Testis (tissue), 3 donors: ENCODE measurements around the gene PDCL3. TPM values are rescaled to one million over a fixed set of nuclear protein-coding genes. Genes with fewer than 3 reads are reported as not detected.
A peak's percentile ranks its signal among the peaks of the same experiment; 100 is the strongest.

Source experiments
- DNase-seq: peaks from one replicate; pipeline ENCODE4 v3.0.0-alpha.2; 2019
- H3K27ac ChIP-seq, 2 donors: fragments of 200-600 bp; sonication (generic); one replicate each; pipeline ENCODE4 v1.5.1; 2019
- H3K27me3 ChIP-seq: fragments of 200-600 bp; sonication (generic); one replicate; pipeline ENCODE4 v1.5.1; 2019
- H3K36me3 ChIP-seq: fragments of 200-600 bp; sonication (generic); one replicate; pipeline ENCODE4 v1.5.1; 2017; ENCODE audit warnings: low read depth; ENCODE audit errors: missing control alignments
- H3K4me1 ChIP-seq: fragments of 200-600 bp; sonication (generic); one replicate; pipeline ENCODE4 v1.5.1; 2019
- H3K4me3 ChIP-seq, 2 donors: fragments of 200-600 bp; sonication (generic); one replicate each; pipeline ENCODE4 v1.5.1; 2017 to 2019
- H3K9me3 ChIP-seq: fragments of 200-600 bp; sonication (generic); one replicate; pipeline ENCODE4 v1.5.1; 2017
- POLR2A ChIP-seq: fragments of 450-650 bp; IDR thresholded peaks from one replicate; pipeline ENCODE4 v1.6.1; 2017; ENCODE audit warnings: antibody characterized with exemption, mild to moderate bottlenecking, moderate library complexity
- WGBS, 2 donors: methylation state at CpG; one replicate each; pipeline ENCODE4 v1.1.5; 2018; 5-methylcytosine and 5-hydroxymethylcytosine counted together
- intact Hi-C: fragments of 100-400 bp; cut with DNase I; formaldehyde crosslinking; loops from one replicate; pipeline ENCODE4 v1.15.1; 2023; ENCODE audit warnings: low total_unique reads
- polyA plus RNA-seq: library from polyadenylated mRNA; stranded (reverse); fragments of 350-450 nt; fragmentation: Illumina TruSeq; extraction: RNeasy Lipid Tissue Mini Kit (QIAGEN cat#74804); gene quantifications from one replicate; pipeline ENCODE4 v1.2.3, GENCODE V29; 2014; ENCODE audit warnings: low read depth, low replicate concordance; ENCODE audit not compliant: insufficient read depth
- total RNA-seq, 2 donors: library from RNA; depleted of rRNA; stranded (reverse); fragments of >200 nt; gene quantifications; one replicate each; pipeline ENCODE4 v1.2.3, GENCODE V29; 2016
- TF ChIP-seq, protein P1 (sequence below), 3 experiments: fragments of 450-650 bp in 2 of 3; fragments of 200-600 bp in 1 of 3; sonication (generic) in 1 of 3; IDR thresholded peaks; one replicate each; pipeline ENCODE4 v1.5.1; 2016 to 2019; ENCODE audit warnings: antibody characterized with exemption in 3 of 3, mild to moderate bottlenecking in 2 of 3, moderate library complexity in 1 of 3

The PDCL3 gene
- total and polyA plus RNA-seq, 3 donors from 2014 or later: 26.4 to 35.4 (median 33.3) TPM

DNA sequence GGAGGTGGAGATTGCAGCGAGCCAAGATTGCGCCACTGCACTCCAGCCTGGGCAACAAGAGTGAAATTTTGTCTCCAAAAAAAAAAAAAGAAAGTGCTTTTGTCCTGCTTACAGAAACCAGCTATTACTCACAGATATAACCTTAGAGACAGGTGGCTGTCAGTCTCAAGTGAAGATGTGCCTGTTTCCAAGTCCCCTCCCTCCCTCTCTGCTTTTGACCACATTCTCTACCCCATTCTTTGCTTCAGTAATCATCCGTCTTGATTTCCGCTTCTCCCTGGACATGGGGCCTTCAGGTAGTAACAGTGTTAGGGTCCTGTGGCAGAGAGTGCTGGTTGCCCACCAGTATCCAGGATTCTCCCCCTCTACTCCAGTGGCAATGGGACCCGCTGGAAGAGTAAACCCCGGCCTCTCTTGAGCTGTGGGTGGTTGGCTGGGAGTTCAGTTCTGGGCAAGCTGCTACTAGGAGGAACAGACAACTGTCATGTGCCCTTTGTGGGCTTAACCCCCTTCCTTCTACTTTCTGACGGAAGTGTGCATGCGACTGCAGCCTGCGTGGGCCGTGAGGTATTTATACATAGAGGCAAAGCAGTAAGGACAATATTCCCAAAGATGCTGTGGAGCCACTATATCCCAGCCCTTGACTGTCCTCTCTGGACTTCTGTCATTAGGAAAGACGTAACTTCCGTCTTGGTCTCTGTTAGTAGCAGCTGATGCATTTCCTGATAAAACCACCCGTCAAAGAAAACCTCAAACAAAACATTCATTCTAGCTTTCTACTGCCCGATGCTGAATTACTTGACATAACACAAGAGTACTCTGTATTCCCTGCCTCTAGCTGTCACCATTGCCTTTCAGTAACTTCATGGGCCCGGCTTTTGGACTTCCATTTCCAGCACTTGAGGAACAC, 17.8 kb downstream of the PDCL3 start:
- Histone ChIP-seq H3K27me3 (no peaks in the 10 kb centered on the region), H3K4me3 (no peak overlapping the region), H3K27ac (no peak overlapping the region), H3K9me3 (no peaks in the 10 kb centered on the region), H3K4me1 (no peaks in the 10 kb centered on the region), H3K36me3 (no peaks in the 10 kb centered on the region)
- TF ChIP-seq, protein P1, sequence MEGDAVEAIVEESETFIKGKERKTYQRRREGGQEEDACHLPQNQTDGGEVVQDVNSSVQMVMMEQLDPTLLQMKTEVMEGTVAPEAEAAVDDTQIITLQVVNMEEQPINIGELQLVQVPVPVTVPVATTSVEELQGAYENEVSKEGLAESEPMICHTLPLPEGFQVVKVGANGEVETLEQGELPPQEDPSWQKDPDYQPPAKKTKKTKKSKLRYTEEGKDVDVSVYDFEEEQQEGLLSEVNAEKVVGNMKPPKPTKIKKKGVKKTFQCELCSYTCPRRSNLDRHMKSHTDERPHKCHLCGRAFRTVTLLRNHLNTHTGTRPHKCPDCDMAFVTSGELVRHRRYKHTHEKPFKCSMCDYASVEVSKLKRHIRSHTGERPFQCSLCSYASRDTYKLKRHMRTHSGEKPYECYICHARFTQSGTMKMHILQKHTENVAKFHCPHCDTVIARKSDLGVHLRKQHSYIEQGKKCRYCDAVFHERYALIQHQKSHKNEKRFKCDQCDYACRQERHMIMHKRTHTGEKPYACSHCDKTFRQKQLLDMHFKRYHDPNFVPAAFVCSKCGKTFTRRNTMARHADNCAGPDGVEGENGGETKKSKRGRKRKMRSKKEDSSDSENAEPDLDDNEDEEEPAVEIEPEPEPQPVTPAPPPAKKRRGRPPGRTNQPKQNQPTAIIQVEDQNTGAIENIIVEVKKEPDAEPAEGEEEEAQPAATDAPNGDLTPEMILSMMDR (IDR thresholded peaks at IDR 0.05): no peak
- no peak for TF ChIP-seq POLR2A
- intact Hi-C loops: no loop called here
- peak; percentile 38 for DNase-seq
- 83 to 92% methylated on average over 15 of the region's 15 CpGs for WGBS, 2 donors

DNA sequence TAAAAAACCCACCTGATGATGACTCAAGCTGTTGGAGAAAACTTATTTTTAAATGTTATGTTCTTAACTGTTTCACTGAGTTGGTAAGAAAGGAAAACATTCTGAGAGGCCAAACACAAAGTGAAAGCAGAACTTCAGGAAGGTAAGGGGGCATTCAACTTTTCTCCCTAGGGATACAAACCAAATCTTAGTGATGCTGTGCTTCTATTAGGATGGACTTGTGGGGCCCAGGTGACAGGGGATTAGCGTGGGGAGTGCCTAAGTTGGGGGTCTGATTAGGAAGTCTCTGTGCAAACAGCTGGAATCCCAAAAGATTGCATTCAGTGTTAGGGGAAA, 18.5 kb downstream of the PDCL3 start:
- H3K27ac ChIP-seq: no peak overlapping the region
- no peaks in the 10 kb centered on the region for H3K36me3 ChIP-seq
- no peaks in the 10 kb centered on the region for H3K4me1 ChIP-seq
- TF ChIP-seq, protein P1 (IDR thresholded peaks at IDR 0.05): no peak
- TF ChIP-seq POLR2A: no peak
- no peak overlapping the region for H3K4me3 ChIP-seq
- 80 to 89% methylated on average over 1 of the region's 1 CpG for WGBS, 2 donors
- H3K9me3 ChIP-seq: no peaks in the 10 kb centered on the region
- intact Hi-C loops: no loop called here
- DNase-seq: no peak
- H3K27me3 ChIP-seq: no peaks in the 10 kb centered on the region

DNA sequence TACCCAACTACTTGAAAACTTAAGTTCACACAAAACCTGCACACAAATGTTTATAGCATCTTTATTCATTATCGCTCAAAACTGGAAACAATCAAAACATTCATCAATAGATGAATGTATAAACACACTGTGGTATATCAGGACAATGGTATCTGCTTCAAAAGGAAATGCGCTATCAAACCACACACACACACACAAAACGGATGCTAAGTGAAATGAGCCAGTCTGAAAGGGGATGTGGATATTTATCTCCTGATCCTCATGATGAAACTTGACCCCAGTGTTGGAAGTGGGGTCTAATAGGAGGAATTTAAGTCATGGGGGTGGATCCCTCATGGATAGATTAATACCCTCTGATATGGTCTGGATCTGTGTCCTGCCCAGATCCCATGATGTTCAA, 22.0 kb downstream of the PDCL3 start:
- 56 to 86% methylated on average over 3 of the region's 3 CpGs for WGBS, 2 donors
- H3K4me1 ChIP-seq: no peaks in the 10 kb centered on the region
- H3K9me3 ChIP-seq: no peaks in the 10 kb centered on the region
- H3K4me3 ChIP-seq: no peak overlapping the region
- DNase-seq: no peak
- intact Hi-C loops: no loop called here
- no peak overlapping the region for H3K27ac ChIP-seq
- H3K27me3 ChIP-seq: no peaks in the 10 kb centered on the region
- no peaks in the 10 kb centered on the region for H3K36me3 ChIP-seq
- TF ChIP-seq, protein P1 (IDR thresholded peaks at IDR 0.05): no peak

DNA sequence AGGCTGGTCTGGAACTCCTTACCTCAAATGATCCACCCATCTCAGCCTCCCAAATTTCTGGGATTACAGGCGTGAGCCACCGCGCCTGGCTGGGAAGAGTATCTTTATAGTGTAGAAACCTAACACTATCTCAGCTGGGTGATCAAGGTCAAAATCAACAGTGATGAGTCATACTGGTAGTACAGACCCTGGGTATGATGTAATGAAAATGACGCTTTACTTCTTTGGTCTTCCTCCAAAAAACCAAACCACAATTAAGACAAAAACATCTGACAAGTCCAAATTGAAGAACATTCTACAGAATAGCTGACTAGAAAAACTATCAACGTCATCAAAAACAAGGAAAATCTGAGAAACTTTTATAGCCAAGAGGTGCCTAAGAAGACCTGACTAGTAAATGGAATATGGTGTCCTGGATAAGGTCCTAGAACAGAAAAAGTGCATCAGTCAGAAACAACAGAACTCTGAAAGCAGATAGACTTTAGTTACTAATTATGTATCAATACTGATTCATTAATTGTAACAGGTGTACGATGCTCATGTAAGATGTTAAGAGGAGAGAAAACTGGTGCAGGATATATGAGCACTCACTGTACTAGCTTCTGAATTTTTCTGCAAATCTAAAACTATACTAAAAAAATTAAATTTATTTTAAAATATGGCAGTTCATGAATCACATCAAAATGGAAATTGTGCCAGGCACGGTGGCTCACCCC, 25.4 kb downstream of the PDCL3 start:
- no peaks in the 10 kb centered on the region for H3K9me3 ChIP-seq
- TF ChIP-seq, protein P1 (IDR thresholded peaks at IDR 0.05): no peak
- TF ChIP-seq POLR2A: no peak
- H3K36me3 ChIP-seq: no peaks in the 10 kb centered on the region
- intact Hi-C loops: no loop called here
- H3K27ac ChIP-seq: no peak overlapping the region
- no peak overlapping the region for H3K4me3 ChIP-seq
- H3K4me1 ChIP-seq: no peaks in the 10 kb centered on the region
- no peaks in the 10 kb centered on the region for H3K27me3 ChIP-seq
- no peak for DNase-seq
- WGBS, 2 donors: 77 to 80% methylated on average over 7 of the region's 7 CpGs
